OCI-LY1 (cell line): ENCODE measurements around the gene RPL35.

Source experiments
- H2AFZ ChIP-seq: fragments of 200-600 bp; sonication (generic), shearing (Covaris generic); 2 replicates; pipeline ENCODE4 v1.6.0; 2014; ENCODE audit warnings: antibody characterized with exemption, mild to moderate bottlenecking, low read length
- H3F3A ChIP-seq: fragments of 200-600 bp; sonication (generic), shearing (Covaris generic); 2 replicates; pipeline ENCODE4 v1.6.0; 2014; ENCODE audit warnings: mild to moderate bottlenecking, antibody characterized with exemption, low read length, moderate library complexity; ENCODE audit not compliant: insufficient read depth
- H3K27ac ChIP-seq: fragments of 200-600 bp; sonication (generic); 2 replicates; pipeline ENCODE4 v1.5.1; 2014; ENCODE audit warnings: low read length, mixed run types, mild to moderate bottlenecking, low read depth; ENCODE audit not compliant: poor library complexity, severe bottlenecking
- H3K27me3 ChIP-seq: fragments of 200-600 bp; sonication (generic); 2 replicates; pipeline ENCODE4 v1.6.0; 2014; ENCODE audit warnings: antibody characterized with exemption, mild to moderate bottlenecking, low read length, moderate library complexity; ENCODE audit not compliant: insufficient read depth
- H3K36me3 ChIP-seq: fragments of 200-600 bp; sonication (generic); 2 replicates; pipeline ENCODE4 v1.6.1; 2014; ENCODE audit warnings: mild to moderate bottlenecking, antibody characterized with exemption, low read length, moderate library complexity, mixed read lengths; ENCODE audit not compliant: insufficient read depth
- H3K4me1 ChIP-seq: fragments of 200-600 bp; sonication (generic); 2 replicates; pipeline ENCODE4 v1.5.1; 2014; ENCODE audit warnings: mild to moderate bottlenecking, low read length, moderate library complexity; ENCODE audit not compliant: insufficient read depth, severe bottlenecking
- H3K4me2 ChIP-seq: fragments of 200-600 bp; sonication (generic), shearing (Covaris generic); 2 replicates; pipeline ENCODE4 v1.6.1; 2014; ENCODE audit warnings: low read length
- H3K4me3 ChIP-seq: fragments of 200-600 bp; sonication (generic); 2 replicates; pipeline ENCODE4 v1.5.1; 2014; ENCODE audit warnings: low read length, low read depth, mild to moderate bottlenecking, mixed read lengths; ENCODE audit not compliant: poor library complexity, severe bottlenecking
- H3K79me2 ChIP-seq: fragments of 200-600 bp; shearing (Covaris generic); 2 replicates; pipeline ENCODE4 v1.6.1; 2016; ENCODE audit warnings: mixed run types, low read length, mixed read lengths; ENCODE audit not compliant: insufficient read depth
- H3K9ac ChIP-seq: fragments of 200-600 bp; sonication (generic), shearing (Covaris generic); 2 replicates; pipeline ENCODE4 v1.6.1; 2014; ENCODE audit warnings: mild to moderate bottlenecking, low read length, mixed read lengths
- H3K9me2 ChIP-seq: fragments of 200-600 bp; sonication (generic), shearing (Covaris generic); 2 replicates; pipeline ENCODE4 v1.6.1; 2014; ENCODE audit warnings: low read depth, mild to moderate bottlenecking, low read length, mixed read lengths
- H3K9me3 ChIP-seq: fragments of 200-600 bp; shearing (Covaris generic); 2 replicates; pipeline ENCODE4 v1.6.1; 2014; ENCODE audit warnings: low read length, mixed read lengths
- H4K20me1 ChIP-seq: fragments of 200-600 bp; sonication (generic), shearing (Covaris generic); 2 replicates; pipeline ENCODE4 v1.6.0; 2016; ENCODE audit warnings: mild to moderate bottlenecking, low read length; ENCODE audit not compliant: insufficient read depth
- CTCF ChIP-seq: fragments of 200-600 bp; sonication (generic), shearing (Covaris generic); IDR thresholded peaks from 2 replicates; pipeline ENCODE4 v1.5.1; 2017; ENCODE audit warnings: mild to moderate bottlenecking, antibody characterized with exemption, low read length, moderate library complexity, mixed read lengths
- EZH2 ChIP-seq: fragments of 200-600 bp; sonication (generic), shearing (Covaris generic); IDR thresholded peaks from 2 replicates; pipeline ENCODE4 v1.8.0; 2017; ENCODE audit warnings: borderline replicate concordance, mixed run types, mild to moderate bottlenecking, antibody characterized with exemption, low read length, moderate library complexity, mixed read lengths

Gene RPL35

DNA sequence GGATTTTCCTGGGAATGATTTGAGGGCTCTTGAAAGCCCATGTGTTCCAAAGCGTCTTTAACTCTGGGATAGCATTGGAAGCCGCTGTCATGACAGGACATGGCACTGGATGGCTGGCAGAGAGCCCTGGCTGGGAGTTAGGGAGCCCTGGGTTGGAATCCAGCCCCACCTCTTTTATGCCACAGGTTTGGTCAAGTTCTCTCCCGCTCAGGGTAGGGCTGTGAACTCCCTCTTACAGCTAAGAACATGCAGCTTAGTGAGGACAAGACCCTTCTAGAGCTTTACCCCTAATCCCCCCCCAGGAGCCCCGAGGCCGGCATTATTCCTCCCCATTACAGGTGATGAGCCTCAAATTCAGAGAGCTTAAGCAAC, 47.6 kb downstream of the RPL35 start:
- Histone ChIP-seq H3K27ac (no peak overlapping the region), H3K36me3 (0 out of 2 replicates have a peak, but pooled peaks cover 3% of the 10 kb centered on the region), H3K4me1 (peaks cover 11% of the 10 kb centered on the region)

GRCh38 chr9:124813501-124814163, 48.1 kb downstream of the RPL35 start:
- Histone ChIP-seq H3K27ac (no peak overlapping the region), H3F3A (no peaks in the 10 kb centered on the region), H3K9me3 (no peaks in the 10 kb centered on the region), H3K79me2 (no peaks in the 10 kb centered on the region), H3K9me2 (no peaks in the 10 kb centered on the region), H3K4me2 (no peak overlapping the region), H3K9ac (no peak overlapping the region), H4K20me1 (no peaks in the 10 kb centered on the region), H3K4me1 (peaks cover 6% of the 10 kb centered on the region), H3K36me3 (0 out of 2 replicates have a peak, but pooled peaks cover 3% of the 10 kb centered on the region), H3K27me3 (no peaks in the 10 kb centered on the region), H2AFZ (no peak overlapping the region), H3K4me3 (no peak overlapping the region)
- TF ChIP-seq CTCF (no peak), EZH2 (no peak)

More for the DNA sequence above, 47.6 kb downstream of the RPL35 start:
- H3K4me3 ChIP-seq = no peak overlapping the region
- no peaks in the 10 kb centered on the region for H3F3A ChIP-seq
- no peaks in the 10 kb centered on the region for H3K27me3 ChIP-seq
- H4K20me1 ChIP-seq = no peaks in the 10 kb centered on the region
- H3K9me2 ChIP-seq = no peaks in the 10 kb centered on the region
- TF ChIP-seq EZH2 = no peak
- TF ChIP-seq CTCF = no peak
- no peak overlapping the region for H3K9ac ChIP-seq
- no peak overlapping the region for H2AFZ ChIP-seq
- no peaks in the 10 kb centered on the region for H3K79me2 ChIP-seq
- H3K9me3 ChIP-seq = no peaks in the 10 kb centered on the region
- no peak overlapping the region for H3K4me2 ChIP-seq

GRCh38 chr9:124813041-124813440, 48.7 kb downstream of the RPL35 start:
- peaks cover under 1% of the 10 kb centered on the region for H3K4me1 ChIP-seq
- no peak overlapping the region for H3K27ac ChIP-seq
- H3K9me3 ChIP-seq = no peaks in the 10 kb centered on the region
- H3K9me2 ChIP-seq = no peaks in the 10 kb centered on the region
- H2AFZ ChIP-seq = no peak overlapping the region
- H3K9ac ChIP-seq = no peak overlapping the region
- H3K36me3 ChIP-seq = 0 out of 2 replicates have a peak, but pooled peaks cover 3% of the 10 kb centered on the region
- H4K20me1 ChIP-seq = no peaks in the 10 kb centered on the region
- H3K4me2 ChIP-seq = no peak overlapping the region
- no peaks in the 10 kb centered on the region for H3K27me3 ChIP-seq
- no peak for TF ChIP-seq CTCF
- TF ChIP-seq EZH2 = no peak
- H3K79me2 ChIP-seq = no peaks in the 10 kb centered on the region
- H3F3A ChIP-seq = no peaks in the 10 kb centered on the region
- no peak overlapping the region for H3K4me3 ChIP-seq
